GM12878 (cell line): ENCODE measurements around the gene PID1. TPM values are rescaled to one million over a fixed set of nuclear protein-coding genes. Genes with fewer than 3 reads are reported as not detected.

Source experiments
- ATAC-seq: fragments of 200-7000 bp; cut with Tn5 transposase; 3 replicates; pipeline ENCODE4 v1.9.1; 2020; ENCODE audit warnings: mild to moderate bottlenecking, moderate library complexity
- BruUV-seq: library from RNA; stranded (reverse); fragments of 400-500 nt; replicated peaks from 2 replicates; lab custom pipeline; 2021; lab: Mats Ljungman, UMichigan
- CTCF ChIA-PET: fragments of 300-600 bp; sonication (Branson Sonifier 250); formaldehyde crosslinking; extraction: SDS; loops from one replicate; lab custom pipeline; 2021; ENCODE audit warnings: inconsistent platforms; lab: Yijun Ruan, JAX
- POLR2A ChIA-PET: fragments of 350-600 bp; formaldehyde crosslinking; extraction: SDS; loops from one replicate; lab custom pipeline; 2021; ENCODE audit warnings: inconsistent platforms; lab: Charles Lee
- RAD21 ChIA-PET: fragments of 300-600 bp; sonication (Branson Sonifier 250); formaldehyde crosslinking; loops from one replicate; lab custom pipeline; 2023; ENCODE audit warnings: antibody characterized with exemption; ENCODE audit not compliant: unreplicated experiment; lab: Charles Lee
- SMC1A ChIA-PET: fragments of 300-600 bp; sonication (Branson Sonifier 250); formaldehyde crosslinking; loops from one replicate; lab custom pipeline; 2023; ENCODE audit not compliant: unreplicated experiment, uncharacterized antibody; lab: Charles Lee
- DNase-seq: peaks from one replicate; pipeline ENCODE4 v3.0.0-alpha.2; 2011; ENCODE audit warnings: low read depth, low spot score
- FAIRE-seq: peaks from 3 replicates; lab custom pipeline; 2011; peaks lifted over from hg19 to GRCh38; lab: Jason Lieb, UNC
- H2AFZ ChIP-seq: 2 replicates; pipeline ENCODE4 v1.6.0; 2011; ENCODE audit warnings: low read depth, low read length, control low read depth; ENCODE audit not compliant: control insufficient read depth
- H3K27ac ChIP-seq: 2 replicates; pipeline ENCODE4 v1.5.1; 2011; ENCODE audit warnings: control low read depth; ENCODE audit not compliant: control insufficient read depth, insufficient read depth
- H3K27me3 ChIP-seq, 2 experiments: replicated peaks in 1 of 2; 2 replicates each; pipeline versions ENCODE4 v1.6.0 to v1.6.1; 2011; ENCODE audit warnings: low read length in 1 of 2; ENCODE audit not compliant: control insufficient read depth in 2 of 2, insufficient read depth in 2 of 2
- H3K36me3 ChIP-seq, 2 experiments: 2 replicates each; pipeline ENCODE4 v1.5.1; 2011; ENCODE audit warnings: low read length in 1 of 2; ENCODE audit not compliant: control insufficient read depth in 2 of 2, insufficient read depth in 2 of 2
- H3K4me1 ChIP-seq: 2 replicates; pipeline ENCODE4 v1.6.1; 2011; ENCODE audit warnings: mild to moderate bottlenecking, low read length, moderate library complexity, mixed read lengths; ENCODE audit not compliant: control insufficient read depth, insufficient read depth
- H3K4me2 ChIP-seq: 2 replicates; pipeline ENCODE4 v1.6.0; 2011; ENCODE audit warnings: control low read depth; ENCODE audit not compliant: control insufficient read depth, insufficient read depth
- H3K4me3 ChIP-seq: fragments of 200-600 bp; sonication (generic); 2 replicates; pipeline ENCODE4 v1.5.1; 2016
- H3K79me2 ChIP-seq: 2 replicates; pipeline ENCODE4 v1.6.0; 2011; ENCODE audit warnings: low read length; ENCODE audit not compliant: control insufficient read depth, insufficient read depth
- H3K9ac ChIP-seq: 2 replicates; pipeline ENCODE4 v1.8.0; 2011; ENCODE audit warnings: low read length, control low read depth, mixed read lengths; ENCODE audit not compliant: control insufficient read depth, insufficient read depth
- H3K9me3 ChIP-seq: replicated peaks from 3 replicates; pipeline ENCODE4 v1.5.1; 2011; ENCODE audit warnings: mild to moderate bottlenecking, low read length; ENCODE audit not compliant: control insufficient read depth, insufficient read depth
- H4K20me1 ChIP-seq: 2 replicates; pipeline ENCODE4 v1.6.0; 2011; ENCODE audit not compliant: control insufficient read depth, insufficient read depth
- CBX3 ChIP-seq: fragments of 200-600 bp; sonication (generic); IDR thresholded peaks from 2 replicates; pipeline ENCODE4 v1.6.1; 2016; ENCODE audit warnings: low read depth, borderline replicate concordance
- HDAC2 ChIP-seq: fragments of 200-600 bp; sonication (generic); IDR thresholded peaks from 2 replicates; pipeline ENCODE4 v1.6.1; 2017
- MTA3 ChIP-seq: IDR thresholded peaks from 2 replicates; pipeline ENCODE4 v1.6.1; 2012; ENCODE audit warnings: low read length, inconsistent platforms, borderline replicate concordance
- NFYA ChIP-seq: IDR thresholded peaks from 2 replicates; pipeline ENCODE4 v1.6.1; 2011; ENCODE audit warnings: low read depth, mild to moderate bottlenecking, low read length, improper control_type of control experiment, borderline replicate concordance
- NFYB ChIP-seq: IDR thresholded peaks from 2 replicates; pipeline ENCODE4 v1.6.1; 2011; ENCODE audit warnings: low read depth, mild to moderate bottlenecking, low read length, improper control_type of control experiment, moderate library complexity; ENCODE audit not compliant: insufficient read depth
- STAT3 ChIP-seq: IDR thresholded peaks from 2 replicates; pipeline ENCODE4 v1.6.1; 2011; ENCODE audit warnings: low read depth, low read length, improper control_type of control experiment
- WGBS: methylation state at CpG from one replicate; pipeline ENCODE4 v1.1.6; 2016; ENCODE audit warnings: low lambda C conversion rate; ENCODE audit not compliant: insufficient replicate concordance, insufficient coverage; ENCODE audit errors: missing lambda C conversion rate; 5-methylcytosine and 5-hydroxymethylcytosine counted together
- in situ Hi-C: fragments of 300-500 bp; cut with MboI; formaldehyde crosslinking; loops from 9 replicates; pipeline ENCODE4 v1.14.3; 2018; ENCODE audit warnings: mixed read lengths
- intact Hi-C: fragments of 100-400 bp; cut with micrococcal nuclease; formaldehyde crosslinking; loops from one replicate; pipeline ENCODE4 v1.14.2; 2022; ENCODE audit not compliant: unreplicated experiment
- polyA plus RNA-seq, 11 experiments: library from polyadenylated mRNA; depleted of rRNA in 4 of 11; unstranded in 6 of 11; stranded (reverse) in 5 of 11; fragments of >200 nt; fragmentation: Nextera tagmentation in 4 of 11; fragmentation: Illumina TruSeq in 1 of 11; extraction: Ambion mirVana in 4 of 11; extraction: Trizol in 1 of 11; gene quantifications; 1 replicate in 1 of 11; 2 replicates in 10 of 11; pipeline versions ENCODE4 v1.2.1 to v1.2.3, GENCODE V29; 2011 to 2016; ENCODE audit warnings: inconsistent platforms in 2 of 11, missing spikeins in 2 of 11, low read depth in 1 of 11
- total RNA-seq, 4 experiments: library from RNA; depleted of rRNA in 3 of 4; stranded (reverse); fragments of >200 nt in 3 of 4; fragmentation: Illumina TruSeq in 1 of 4; extraction: Trizol in 1 of 4; gene quantifications; 2 replicates each; pipeline versions ENCODE4 v1.2.1 to v1.2.3, GENCODE V29; 2013 to 2021
- TF ChIP-seq, protein P1 (sequence below): fragments of 450-650 bp; IDR thresholded peaks from 2 replicates; pipeline ENCODE4 v1.6.1; 2014; ENCODE audit warnings: mild to moderate bottlenecking

Gene PID1
- total and polyA plus RNA-seq, 10 of the 15 experiments (the other 5 are each of a cell fraction or from before 2014, with no cell fraction given), result not detected

DNA sequence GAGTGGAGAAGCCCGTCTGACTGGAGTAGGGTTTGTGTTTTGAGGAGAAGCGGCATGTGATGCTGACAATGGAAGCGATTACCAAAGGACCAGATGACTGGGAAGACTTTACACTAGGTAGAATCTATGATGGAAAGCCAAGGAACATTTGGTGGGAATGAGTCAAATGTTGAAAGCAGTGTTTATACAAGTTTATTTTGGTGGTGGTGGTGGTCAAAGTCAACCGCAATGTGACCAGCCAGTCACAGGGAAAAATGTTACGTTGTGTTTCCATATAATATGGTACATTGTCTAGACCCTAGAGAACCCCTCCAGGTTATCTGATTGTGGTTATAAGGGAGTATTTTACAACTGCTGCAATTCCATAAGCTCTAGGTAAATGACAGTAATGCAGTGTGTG, 216.8 kb downstream of the PID1 start:
- DNase-seq (no peak), FAIRE-seq (no peak), ATAC-seq (no peak)
- ChIA-PET CTCF (no interaction called here), SMC1A (no interaction called here), POLR2A (no interaction called here), RAD21 (no interaction called here)
- no peaks in the 10 kb centered on the region for H3K9me3 ChIP-seq
- no peaks in the 10 kb centered on the region for H3K36me3 ChIP-seq
- in situ Hi-C loops, result no loop called here
- H3K4me3 ChIP-seq, result no peak overlapping the region
- no TSS peak for BruUV-seq
- WGBS, result 26% methylated on average over 5 of the region's 5 CpGs
- no peaks in the 10 kb centered on the region for H3K79me2 ChIP-seq
- H3K9ac ChIP-seq, result no peak overlapping the region
- H3K4me2 ChIP-seq, result no peak overlapping the region
- no peak overlapping the region for H3K27ac ChIP-seq
- H4K20me1 ChIP-seq, result no peaks in the 10 kb centered on the region
- no peaks in the 10 kb centered on the region for H3K4me1 ChIP-seq
- no peaks in the 10 kb centered on the region for H3K27me3 ChIP-seq
- intact Hi-C loops, result no loop called here
- no peak overlapping the region for H2AFZ ChIP-seq
- TF ChIP-seq, protein P1, sequence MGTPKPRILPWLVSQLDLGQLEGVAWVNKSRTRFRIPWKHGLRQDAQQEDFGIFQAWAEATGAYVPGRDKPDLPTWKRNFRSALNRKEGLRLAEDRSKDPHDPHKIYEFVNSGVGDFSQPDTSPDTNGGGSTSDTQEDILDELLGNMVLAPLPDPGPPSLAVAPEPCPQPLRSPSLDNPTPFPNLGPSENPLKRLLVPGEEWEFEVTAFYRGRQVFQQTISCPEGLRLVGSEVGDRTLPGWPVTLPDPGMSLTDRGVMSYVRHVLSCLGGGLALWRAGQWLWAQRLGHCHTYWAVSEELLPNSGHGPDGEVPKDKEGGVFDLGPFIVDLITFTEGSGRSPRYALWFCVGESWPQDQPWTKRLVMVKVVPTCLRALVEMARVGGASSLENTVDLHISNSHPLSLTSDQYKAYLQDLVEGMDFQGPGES, result no peak
- TF ChIP-seq HDAC2, result no peak

DNA sequence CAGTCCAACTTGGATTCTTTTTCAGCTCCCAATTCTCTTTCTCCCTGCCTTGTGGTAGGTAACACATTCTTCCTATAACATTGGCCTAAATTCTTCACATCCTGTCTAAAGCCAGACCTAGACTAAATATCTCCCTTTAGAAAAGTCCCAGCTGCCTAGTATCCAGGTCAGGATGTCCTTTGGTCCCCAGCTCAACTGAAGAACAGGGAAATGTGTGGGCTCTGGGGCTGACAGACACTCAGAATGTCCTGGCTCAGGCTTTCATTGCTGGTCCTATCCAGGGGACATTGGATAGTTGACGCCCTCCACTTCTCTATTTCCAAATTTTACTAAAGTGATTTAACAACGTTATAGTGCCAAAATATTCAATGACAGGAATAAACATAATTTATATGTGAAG, 219.3 kb downstream of the PID1 start:
- H3K79me2 ChIP-seq, result no peaks in the 10 kb centered on the region
- no peak for TF ChIP-seq NFYB
- TF ChIP-seq STAT3, result no peak
- no peak for TF ChIP-seq CBX3
- TF ChIP-seq MTA3, result no peak
- TF ChIP-seq NFYA, result no peak
- TF ChIP-seq, protein P1, result no peak
- ChIA-PET POLR2A (no interaction called here), SMC1A (no interaction called here), RAD21 (no interaction called here), CTCF (no interaction called here)
- no peaks in the 10 kb centered on the region for H3K36me3 ChIP-seq
- no peak overlapping the region for H3K4me2 ChIP-seq
- no peaks in the 10 kb centered on the region for H4K20me1 ChIP-seq
- no peaks in the 10 kb centered on the region for H3K4me1 ChIP-seq
- no peak overlapping the region for H3K9ac ChIP-seq
- no TSS peak for BruUV-seq
- in situ Hi-C loops (no loop called here), intact Hi-C loops (no loop called here)
- H3K4me3 ChIP-seq, result no peak overlapping the region
- no peak overlapping the region for H2AFZ ChIP-seq
- WGBS, result 35% methylated on average over 2 of the region's 2 CpGs
- H3K27me3 ChIP-seq, result no peaks in the 10 kb centered on the region
- H3K9me3 ChIP-seq, result no peaks in the 10 kb centered on the region
- FAIRE-seq (no peak), ATAC-seq (no peak), DNase-seq (no peak)
- H3K27ac ChIP-seq, result no peak overlapping the region
